ENCODE results near the gene MYO6.

Gene MYO6

GRCh38 chr6:75907444-75907843 is 158.4 kb downstream of the MYO6 start:
- H3K27ac ChIP-seq, result no peak overlapping the region
- TF ChIP-seq ZFX (IDR thresholded peaks at IDR 0.05; ENCODE audit: borderline replicate concordance) (no peak), CTCF (IDR thresholded peaks at IDR 0.05) (no peak)

GRCh38 chr6:75913040-75913439 is 164.0 kb downstream of the MYO6 start:
- H3K27ac ChIP-seq, result no peak overlapping the region
- TF ChIP-seq ZFX (IDR thresholded peaks at IDR 0.05; ENCODE audit: borderline replicate concordance), result no peak
- no peak for TF ChIP-seq CTCF (IDR thresholded peaks at IDR 0.05)

GRCh38 chr6:75922226-75922625 is 173.2 kb downstream of the MYO6 start:
- TF ChIP-seq ZFX (IDR thresholded peaks at IDR 0.05; ENCODE audit: borderline replicate concordance) (no peak), CTCF (IDR thresholded peaks at IDR 0.05) (no peak)

DNA sequence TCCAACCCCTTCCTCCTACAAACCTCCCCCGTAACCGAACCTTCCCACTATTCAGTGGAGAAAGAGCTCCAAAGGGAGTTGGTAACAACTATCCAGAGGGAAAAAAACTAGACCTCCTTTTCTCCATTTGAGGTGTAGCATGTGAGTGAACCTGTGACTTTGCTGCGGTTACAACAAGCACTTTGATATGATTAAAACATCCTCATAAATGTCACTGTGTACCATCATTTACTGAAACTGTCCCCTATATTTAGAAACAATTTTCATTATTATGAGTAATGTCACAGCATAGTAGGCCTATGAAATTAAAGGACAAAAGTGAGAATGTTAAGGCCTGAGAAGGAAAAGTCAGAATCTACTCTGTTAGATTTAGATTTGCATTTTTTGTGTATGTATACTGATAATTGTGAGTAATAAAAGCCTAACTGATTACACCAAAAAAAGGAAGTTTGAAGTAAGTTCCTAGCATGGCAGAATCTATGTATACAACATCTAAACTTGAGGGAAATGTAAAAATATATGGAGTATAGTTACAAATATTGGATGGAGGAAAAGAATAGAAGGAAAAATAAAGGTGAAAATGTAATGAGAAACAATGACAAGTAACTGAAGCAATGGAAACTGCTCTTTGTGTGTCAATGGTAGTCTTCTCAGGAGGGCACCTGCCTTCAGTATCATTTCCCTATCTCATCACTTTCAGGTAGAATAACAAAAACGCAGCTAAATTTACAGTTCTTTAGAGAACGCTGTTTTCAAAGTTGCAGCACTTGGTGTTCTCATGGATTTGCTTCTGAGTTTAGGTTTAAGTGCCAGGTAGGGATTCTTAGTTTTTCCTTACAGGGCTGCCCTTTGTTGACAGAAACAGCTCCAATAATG is 177.5 kb downstream of the MYO6 start:
- TF ChIP-seq ZFX (IDR thresholded peaks at IDR 0.05; ENCODE audit: borderline replicate concordance) (no peak), CTCF (IDR thresholded peaks at IDR 0.05) (no peak)
- H3K27ac ChIP-seq, result no peak overlapping the region

More at GRCh38 chr6:75922226-75922625, 173.2 kb downstream of the MYO6 start:
- no peak overlapping the region for H3K27ac ChIP-seq

GRCh38 chr6:75931011-75931680 is 182.1 kb downstream of the MYO6 start:
- no peak for TF ChIP-seq ZFX (IDR thresholded peaks at IDR 0.05; ENCODE audit: borderline replicate concordance)
- TF ChIP-seq CTCF (IDR thresholded peaks at IDR 0.05), result no peak
- H3K27ac ChIP-seq, result no peak overlapping the region

- TF ChIP-seq CTCF (IDR thresholded peaks at IDR 0.05) (peak; percentile 54), ZFX (IDR thresholded peaks at IDR 0.05; ENCODE audit: borderline replicate concordance) (no peak)
Measured at GRCh38 chr6:75932067-75932466, 183.0 kb downstream of the MYO6 start.

More at GRCh38 chr6:75932067-75932466, 183.0 kb downstream of the MYO6 start:
- H3K27ac ChIP-seq, result no peak overlapping the region

Data from 22Rv1 (cell line).